ENCODE results near the gene NOP14. TPM values are rescaled to one million over a fixed set of nuclear protein-coding genes. Genes with fewer than 3 reads are reported as not detected.

The NOP14 gene
- total and polyA plus RNA-seq, 3 donors from 2014 or later: 15.0 to 25.4 (median 17.4) TPM

GRCh38 chr4:2893772-2894171 is 69.4 kb downstream of the NOP14 start:
- Histone ChIP-seq H3K4me3 (no peak overlapping the region), H3K27ac (no peak overlapping the region), H3K36me3 (ENCODE audit: low read depth, missing control alignments) (no peaks in the 10 kb centered on the region), H3K4me1 (peaks cover 14% of the 10 kb centered on the region), H3K27me3 (no peaks in the 10 kb centered on the region), H3K9me3 (no peaks in the 10 kb centered on the region)
- intact Hi-C loops (cut with DNase I; ENCODE audit: low total_unique reads): no loop called here
- no peak for DNase-seq
- whole genome bisulfite sequencing, 2 donors: 29 to 41% methylated on average over 5 of the region's 5 CpGs
- TF ChIP-seq CTCF (IDR thresholded peaks at IDR 0.05): no peak
- TF ChIP-seq POLR2A (IDR thresholded peaks at IDR 0.05): no peak

GRCh38 chr4:2891294-2891693 is 71.9 kb downstream of the NOP14 start:
- no peaks in the 10 kb centered on the region for H3K36me3 ChIP-seq (ENCODE audit: low read depth, missing control alignments)
- H3K9me3 ChIP-seq: no peaks in the 10 kb centered on the region
- peaks cover 14% of the 10 kb centered on the region for H3K4me1 ChIP-seq
- 42 to 44% methylated on average over 5 of the region's 5 CpGs for WGBS, 2 donors
- no peak for TF ChIP-seq POLR2A (IDR thresholded peaks at IDR 0.05)
- TF ChIP-seq CTCF (IDR thresholded peaks at IDR 0.05): no peak
- no peak overlapping the region for H3K4me3 ChIP-seq
- intact Hi-C loops (cut with DNase I; ENCODE audit: low total_unique reads): no loop called here
- no peak for DNase-seq
- H3K27ac ChIP-seq: no peak overlapping the region
- H3K27me3 ChIP-seq: no peaks in the 10 kb centered on the region

- 93 to 95% methylated on average over 3 of the region's 3 CpGs for WGBS, 2 donors
- Histone ChIP-seq H3K36me3 (ENCODE audit: low read depth, missing control alignments) (no peaks in the 10 kb centered on the region), H3K4me3 (no peak overlapping the region), H3K27me3 (no peaks in the 10 kb centered on the region), H3K4me1 (peaks cover 11% of the 10 kb centered on the region), H3K27ac (no peak overlapping the region), H3K9me3 (no peaks in the 10 kb centered on the region)
- intact Hi-C loops (cut with DNase I; ENCODE audit: low total_unique reads): no loop called here
- no peak for DNase-seq
- no peak for TF ChIP-seq CTCF (IDR thresholded peaks at IDR 0.05)
- no peak for TF ChIP-seq POLR2A (IDR thresholded peaks at IDR 0.05)
Measured at GRCh38 chr4:2888886-2889285, 74.3 kb downstream of the NOP14 start.

Other genes starting within 250 kb of the NOP14 start
- 100 to 1,000 TPM in 1 of 2 donors, 10 to 100 TPM in 1; 99.7 to 108 TPM for gene TNIP2, start 207.1 kb downstream of the NOP14 start, total RNA-seq
- gene TNIP2, start 207.1 kb downstream of the NOP14 start, polyA plus RNA-seq (ENCODE audit: insufficient read depth, low read depth, low replicate concordance): 35.1 TPM
- 10 to 100 TPM; 45.0 to 47.3 TPM for gene SH3BP2, start 170.3 kb downstream of the NOP14 start, total RNA-seq
- 26.6 TPM for gene SH3BP2, start 170.3 kb downstream of the NOP14 start, polyA plus RNA-seq (ENCODE audit: insufficient read depth, low read depth, low replicate concordance)
- 100 to 1,000 TPM; 318 to 355 TPM for gene ADD1, start 119.6 kb downstream of the NOP14 start, total RNA-seq
- 233 TPM for gene ADD1, start 119.6 kb downstream of the NOP14 start, polyA plus RNA-seq (ENCODE audit: insufficient read depth, low read depth, low replicate concordance)
- gene GRK4, start 165 bp upstream of the NOP14 start, total RNA-seq: 10 to 100 TPM; 33.8 to 73.0 TPM
- 106 TPM for gene GRK4, start 165 bp upstream of the NOP14 start, polyA plus RNA-seq (ENCODE audit: insufficient read depth, low read depth, low replicate concordance)
- gene HTT-AS, start 111.1 kb upstream of the NOP14 start, total RNA-seq: not detected
- gene HTT-AS, start 111.1 kb upstream of the NOP14 start, polyA plus RNA-seq (ENCODE audit: insufficient read depth, low read depth, low replicate concordance): not detected
- gene HTT, start 111.3 kb upstream of the NOP14 start, total RNA-seq: 100 to 1,000 TPM; 146 to 168 TPM
- 45.2 TPM for gene HTT, start 111.3 kb upstream of the NOP14 start, polyA plus RNA-seq (ENCODE audit: insufficient read depth, low read depth, low replicate concordance)

All from testis (tissue), 3 donors.